Activated naive CD8-positive, alpha-beta T cell treated with anti-CD3 and anti-CD28 coated beads, Interleukin-2, amount 50 U/mL, for 24 hours (primary cell): ENCODE results near the gene USP8.
"Not testable (repeated sequence)": the region's sequence is repeated elsewhere in the genome, so short reads cannot be mapped to it uniquely, and the experiment has no call there.

Source experiments
- ATAC-seq: fragments of 150-1000 bp; cut with Tn5 transposase; one replicate; pipeline ENCODE4 v1.10.0; 2021
- DNase-seq: peaks from one replicate; pipeline ENCODE4 v3.0.0; 2021
- H3K27ac Mint-ChIP-seq: one replicate; pipeline ENCODE4 v1.8.0; 2021; ENCODE audit warnings: mild to moderate bottlenecking, mixed read lengths
- H3K27me3 Mint-ChIP-seq: one replicate; pipeline ENCODE4 v1.8.0; 2021; ENCODE audit warnings: mixed read lengths
- H3K36me3 Mint-ChIP-seq: one replicate; pipeline ENCODE4 v1.8.0; 2021; ENCODE audit warnings: low read depth, mixed read lengths
- H3K4me1 Mint-ChIP-seq: one replicate; pipeline ENCODE4 v1.8.0; 2021; ENCODE audit warnings: mixed read lengths
- H3K4me3 Mint-ChIP-seq: one replicate; pipeline ENCODE4 v1.8.0; 2021; ENCODE audit warnings: mild to moderate bottlenecking, moderate library complexity, mixed read lengths
- H3K9me3 Mint-ChIP-seq: one replicate; pipeline ENCODE4 v1.8.0; 2021; ENCODE audit warnings: mixed read lengths

USP8 gene

GRCh38 chr15:50425219-50425618 is 1.0 kb downstream of the USP8 start:
- peaks cover 47% of the 10 kb centered on the region for H3K4me1 Mint-ChIP-seq
- DNase-seq (no peak), ATAC-seq (no peak)
- no peaks in the 10 kb centered on the region for H3K9me3 Mint-ChIP-seq
- peak overlapping the region; percentile 97 for H3K4me3 Mint-ChIP-seq
- peak overlapping the region; percentile 93 for H3K27ac Mint-ChIP-seq
- peaks cover 10% of the 10 kb centered on the region for H3K36me3 Mint-ChIP-seq
- H3K27me3 Mint-ChIP-seq = no peaks in the 10 kb centered on the region

GRCh38 chr15:50425678-50426246 is 1.6 kb downstream of the USP8 start:
- peak overlapping the region; percentile 97 for H3K4me3 Mint-ChIP-seq
- H3K27ac Mint-ChIP-seq, H3K27me3 Mint-ChIP-seq, H3K9me3 Mint-ChIP-seq, H3K36me3 Mint-ChIP-seq, ATAC-seq, DNase-seq: not testable (repeated sequence)
- H3K4me1 Mint-ChIP-seq = peaks cover 47% of the 10 kb centered on the region

GRCh38 chr15:50426428-50426827 is 2.2 kb downstream of the USP8 start:
- ATAC-seq (no peak), DNase-seq (no peak)
- Mint-ChIP-seq H3K27ac (no peak overlapping the region), H3K27me3 (no peaks in the 10 kb centered on the region), H3K4me1 (peaks cover 51% of the 10 kb centered on the region), H3K36me3 (peaks cover 10% of the 10 kb centered on the region), H3K9me3 (no peaks in the 10 kb centered on the region), H3K4me3 (peak overlapping the region; percentile 39)

- Mint-ChIP-seq H3K36me3 (peaks cover 29% of the 10 kb centered on the region), H3K4me1 (peaks cover 46% of the 10 kb centered on the region), H3K27ac (no peak overlapping the region), H3K9me3 (no peaks in the 10 kb centered on the region), H3K27me3 (no peaks in the 10 kb centered on the region), H3K4me3 (no peak overlapping the region)
- DNase-seq (no peak), ATAC-seq (no peak)
Measured at GRCh38 chr15:50431204-50431603, 7.0 kb downstream of the USP8 start.

GRCh38 chr15:50432230-50432629 is 8.0 kb downstream of the USP8 start:
- Mint-ChIP-seq H3K9me3 (no peaks in the 10 kb centered on the region), H3K4me3 (no peak overlapping the region), H3K36me3 (peaks cover 25% of the 10 kb centered on the region), H3K27ac (no peak overlapping the region), H3K27me3 (no peaks in the 10 kb centered on the region), H3K4me1 (peaks cover 40% of the 10 kb centered on the region)
- DNase-seq = no peak
- ATAC-seq = no peak

- H3K9me3 Mint-ChIP-seq = no peaks in the 10 kb centered on the region
- H3K36me3 Mint-ChIP-seq = peaks cover 36% of the 10 kb centered on the region
- peaks cover 26% of the 10 kb centered on the region for H3K4me1 Mint-ChIP-seq
Measured at GRCh38 chr15:50435772-50436171, 11.6 kb downstream of the USP8 start.

GRCh38 chr15:50438251-50438650 is 14.0 kb downstream of the USP8 start:
- Mint-ChIP-seq H3K36me3 (peaks cover 37% of the 10 kb centered on the region), H3K4me3 (no peak overlapping the region), H3K9me3 (no peaks in the 10 kb centered on the region), H3K27ac (no peak overlapping the region), H3K27me3 (no peaks in the 10 kb centered on the region), H3K4me1 (peaks cover 20% of the 10 kb centered on the region)
- no peak for DNase-seq
- no peak for ATAC-seq

More at GRCh38 chr15:50435772-50436171, 11.6 kb downstream of the USP8 start:
- DNase-seq (no peak), ATAC-seq (no peak)
- no peak overlapping the region for H3K4me3 Mint-ChIP-seq
- no peaks in the 10 kb centered on the region for H3K27me3 Mint-ChIP-seq
- peak overlapping the region; percentile 43 for H3K27ac Mint-ChIP-seq

- Mint-ChIP-seq H3K9me3 (no peaks in the 10 kb centered on the region), H3K27ac (no peak overlapping the region), H3K4me1 (peaks cover 17% of the 10 kb centered on the region), H3K36me3 (peaks cover 37% of the 10 kb centered on the region), H3K27me3 (no peaks in the 10 kb centered on the region), H3K4me3 (no peak overlapping the region)
- ATAC-seq (no peak), DNase-seq (no peak)
Measured at GRCh38 chr15:50440932-50441331, 16.7 kb downstream of the USP8 start.

- Mint-ChIP-seq H3K27ac (no peak overlapping the region), H3K4me1 (no peaks in the 10 kb centered on the region), H3K4me3 (no peak overlapping the region), H3K36me3 (peaks cover 31% of the 10 kb centered on the region), H3K9me3 (no peaks in the 10 kb centered on the region), H3K27me3 (no peaks in the 10 kb centered on the region)
- DNase-seq (no peak), ATAC-seq (no peak)
Measured at GRCh38 chr15:50452927-50453326, 28.7 kb downstream of the USP8 start.

GRCh38 chr15:50458348-50459112 is 34.3 kb downstream of the USP8 start:
- H3K27ac Mint-ChIP-seq = peak overlapping the region; percentile 22
- H3K9me3 Mint-ChIP-seq = no peaks in the 10 kb centered on the region
- no peaks in the 10 kb centered on the region for H3K27me3 Mint-ChIP-seq
- DNase-seq (no peak), ATAC-seq (no peak)
- no peak overlapping the region for H3K4me3 Mint-ChIP-seq
- H3K36me3 Mint-ChIP-seq = peaks cover 45% of the 10 kb centered on the region
- H3K4me1 Mint-ChIP-seq = peaks cover 19% of the 10 kb centered on the region

- no peak for DNase-seq
- H3K4me1 Mint-ChIP-seq = peaks cover 30% of the 10 kb centered on the region
- H3K4me3 Mint-ChIP-seq = no peak overlapping the region
- no peaks in the 10 kb centered on the region for H3K9me3 Mint-ChIP-seq
- H3K27ac Mint-ChIP-seq = peak overlapping the region; percentile 38
- peaks cover 30% of the 10 kb centered on the region for H3K36me3 Mint-ChIP-seq
- ATAC-seq = no peak
- H3K27me3 Mint-ChIP-seq = no peaks in the 10 kb centered on the region
Measured at GRCh38 chr15:50463423-50464358, 39.5 kb downstream of the USP8 start.

- no peak for DNase-seq
Measured at GRCh38 chr15:50471072-50471471, 46.9 kb downstream of the USP8 start.

GRCh38 chr15:50476143-50476542 is 51.9 kb downstream of the USP8 start:
- Mint-ChIP-seq H3K36me3 (peaks cover 44% of the 10 kb centered on the region), H3K4me1 (peaks cover 5% of the 10 kb centered on the region), H3K9me3 (no peaks in the 10 kb centered on the region), H3K27ac (no peak overlapping the region), H3K4me3 (no peak overlapping the region), H3K27me3 (no peaks in the 10 kb centered on the region)
- ATAC-seq (no peak), DNase-seq (no peak)

More at GRCh38 chr15:50471072-50471471, 46.9 kb downstream of the USP8 start:
- Mint-ChIP-seq H3K36me3 (peaks cover 26% of the 10 kb centered on the region), H3K9me3 (no peaks in the 10 kb centered on the region), H3K4me1 (peaks cover 2% of the 10 kb centered on the region), H3K27ac (no peak overlapping the region), H3K4me3 (no peak overlapping the region), H3K27me3 (no peaks in the 10 kb centered on the region)
- no peak for ATAC-seq

- H3K4me3 Mint-ChIP-seq = no peak overlapping the region
- no peaks in the 10 kb centered on the region for H3K9me3 Mint-ChIP-seq
- no peaks in the 10 kb centered on the region for H3K27me3 Mint-ChIP-seq
- ATAC-seq (peak; percentile 29), DNase-seq (no peak)
- no peak overlapping the region for H3K27ac Mint-ChIP-seq
- H3K36me3 Mint-ChIP-seq = peaks cover 56% of the 10 kb centered on the region
- H3K4me1 Mint-ChIP-seq = peaks cover 34% of the 10 kb centered on the region
Measured at GRCh38 chr15:50484781-50485180, 60.6 kb downstream of the USP8 start.
